DMS53 (cell line): ENCODE measurements around the gene RTP3.

Experiments used
- DNase-seq: peaks from one replicate; lab custom pipeline; 2025; lab: John Stamatoyannopoulos, UW

The RTP3 gene

DNA sequence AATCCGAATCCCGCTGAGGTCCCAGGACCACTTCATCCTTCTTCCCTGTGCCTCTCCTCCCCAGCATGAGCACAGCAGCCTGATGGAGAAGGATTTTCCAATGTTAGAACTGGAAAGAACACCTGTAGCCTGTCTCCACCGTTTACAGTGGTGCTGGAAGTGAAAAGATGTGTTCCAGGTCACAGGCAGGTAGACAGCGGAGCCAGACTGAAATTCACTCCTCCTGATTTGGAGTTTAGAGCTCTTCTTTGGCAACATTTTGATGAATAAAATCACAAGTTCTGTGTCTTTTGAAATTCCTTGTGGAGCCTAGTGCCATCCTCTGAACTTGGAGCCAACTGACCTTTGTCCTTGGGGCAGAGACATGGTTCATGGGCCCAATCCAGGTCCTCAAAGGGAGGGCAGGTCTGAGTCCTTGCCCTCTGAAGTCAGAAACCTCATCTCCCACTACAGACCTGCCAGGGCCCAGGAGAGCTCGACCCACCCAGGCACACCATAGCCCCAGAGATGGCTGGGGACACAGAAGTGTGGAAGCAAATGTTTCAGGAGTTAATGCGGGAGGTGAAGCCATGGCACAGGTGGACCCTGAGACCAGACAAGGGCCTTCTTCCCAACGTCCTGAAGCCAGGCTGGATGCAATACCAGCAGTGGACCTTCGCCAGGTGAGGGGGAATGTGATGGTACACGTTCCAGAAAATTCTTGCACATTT lies at the start of gene RTP3:
Gene RTP3, plus strand, starts transcription at position 421 of the 710 bp plus-strand sequence. Its CDS starts 87 bp downstream, at position 508.
- DNase-seq: no peak

DNA sequence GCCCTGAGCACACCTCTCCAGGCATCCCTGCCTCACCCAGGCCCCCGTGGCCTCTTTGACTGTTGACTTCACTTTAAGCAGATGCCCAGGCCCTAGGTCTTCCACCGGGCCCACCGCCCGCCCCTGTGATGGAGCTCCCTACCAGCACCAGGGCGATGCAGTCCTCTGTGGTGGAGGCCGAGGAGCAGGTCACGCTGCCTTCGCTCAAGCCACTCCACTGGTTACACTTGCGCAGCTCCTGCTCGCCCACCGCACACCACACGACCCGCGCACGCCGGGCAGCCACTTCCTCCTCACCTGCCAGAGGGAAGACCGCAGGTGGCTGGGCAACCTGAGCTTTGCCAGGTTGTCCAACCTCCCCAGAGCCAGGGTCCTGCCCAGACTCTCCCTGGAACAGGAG lies 49.1 kb upstream of the RTP3 start:
- DNase-seq: no peak

DNA sequence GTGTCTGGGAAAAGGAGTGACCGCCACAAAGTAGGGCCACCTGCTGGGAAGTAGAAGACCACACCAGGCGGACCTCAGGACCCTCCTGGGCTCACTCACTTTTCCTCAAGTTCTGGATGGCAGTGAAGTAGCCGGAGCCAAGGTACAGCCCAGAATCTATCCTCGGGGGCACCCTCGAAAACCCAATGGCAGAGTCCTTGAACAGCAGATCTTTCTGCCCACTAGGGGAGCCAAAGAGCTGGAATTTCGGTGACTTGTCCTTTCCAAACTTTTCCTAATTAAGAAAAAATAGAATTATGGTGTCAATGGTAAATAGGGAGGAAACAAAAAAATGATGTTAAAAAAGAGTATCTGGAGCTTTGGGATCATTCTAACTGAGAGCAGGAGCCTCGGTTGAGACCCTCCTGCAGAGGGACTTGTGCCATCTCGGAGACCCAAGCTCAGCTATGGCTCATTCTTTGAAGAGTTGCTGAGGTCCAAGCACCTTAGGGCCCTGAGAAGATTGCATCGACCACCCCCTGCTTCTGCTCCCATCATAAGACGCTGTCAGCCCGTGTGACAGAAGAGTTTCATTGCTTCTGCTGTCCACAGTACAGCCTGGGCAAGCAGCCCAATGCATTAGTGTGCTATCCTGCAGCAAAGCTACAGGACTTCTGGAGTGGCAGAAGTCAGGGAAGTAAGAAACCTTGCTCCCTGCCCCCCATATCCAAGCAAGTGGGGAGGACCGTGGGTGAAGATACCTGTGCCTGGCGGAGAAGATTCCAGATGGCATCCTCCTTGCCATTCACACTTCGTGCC lies 47.8 kb upstream of the RTP3 start:
- DNase-seq: no peak

DNA sequence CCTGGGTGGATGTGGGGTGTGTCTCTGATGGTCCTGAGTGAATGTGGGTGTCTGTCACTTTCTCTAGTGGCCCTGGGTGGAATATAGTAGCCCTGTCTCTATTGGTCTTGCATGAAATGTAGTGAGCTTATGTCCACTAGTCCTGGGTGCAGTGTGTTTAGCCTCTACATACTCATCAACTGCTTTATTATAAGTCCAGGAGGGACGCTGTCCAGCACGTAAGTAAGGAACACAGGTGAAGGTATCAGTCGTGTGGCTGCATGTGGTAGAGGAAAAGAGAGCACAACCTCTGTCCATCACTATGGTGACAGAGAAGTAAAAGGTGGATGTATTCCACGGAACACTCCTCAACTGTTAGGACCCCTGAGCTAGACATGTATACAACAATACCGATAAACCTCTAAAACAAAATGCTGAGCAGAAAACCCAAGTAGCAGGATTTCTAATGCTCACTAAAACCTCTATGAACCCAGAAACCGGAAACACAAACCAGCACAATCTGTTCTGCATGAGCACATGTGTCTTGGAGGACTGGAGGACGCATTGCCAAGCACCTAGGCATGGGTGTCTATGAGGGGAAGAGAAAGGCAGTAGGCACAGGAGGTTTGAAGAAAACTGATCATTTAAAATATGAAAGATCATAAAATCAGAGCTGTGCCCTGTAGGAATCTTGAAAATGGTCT lies 44.1 kb upstream of the RTP3 start:
- DNase-seq: no peak

DNA sequence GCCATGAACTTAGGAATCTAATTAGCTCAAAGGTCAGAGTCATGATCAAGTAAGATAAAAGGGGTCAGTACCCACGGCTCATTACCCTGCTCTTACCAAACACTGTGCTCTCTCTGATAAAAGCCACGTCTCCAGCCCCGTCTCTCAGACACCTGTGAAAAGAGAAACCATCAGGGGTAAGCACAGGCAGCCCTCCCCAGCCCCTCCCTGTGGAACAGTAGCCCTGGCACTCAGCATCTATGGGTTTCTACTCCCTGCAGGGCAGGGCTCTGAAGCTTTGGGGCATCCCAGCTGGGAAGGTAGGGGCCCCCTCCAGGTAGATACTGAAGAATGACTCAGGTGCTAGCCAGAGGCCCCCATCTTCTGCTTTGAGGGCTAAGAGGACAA lies 43.6 kb upstream of the RTP3 start:
- no peak for DNase-seq

DNA sequence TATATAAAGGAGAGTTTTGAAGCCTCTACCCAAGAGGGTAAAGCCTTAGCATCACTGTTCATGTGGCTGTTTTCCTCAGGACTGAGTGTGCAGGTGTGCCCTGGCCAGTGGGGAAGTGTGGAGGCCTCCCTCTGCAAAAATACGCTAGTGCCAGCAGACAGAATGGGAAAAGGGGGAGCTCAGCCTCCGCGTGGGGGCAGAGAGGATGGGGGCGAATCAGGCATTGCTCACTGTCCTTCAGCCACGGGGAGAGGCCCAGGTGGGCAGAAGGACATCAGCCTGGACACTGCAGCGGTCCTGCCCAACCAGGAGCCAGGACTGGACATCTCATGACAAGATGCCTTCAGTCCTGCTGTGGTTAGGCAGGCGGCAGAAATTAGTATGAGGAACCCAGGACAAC lies 43.2 kb upstream of the RTP3 start:
- DNase-seq: no peak

DNA sequence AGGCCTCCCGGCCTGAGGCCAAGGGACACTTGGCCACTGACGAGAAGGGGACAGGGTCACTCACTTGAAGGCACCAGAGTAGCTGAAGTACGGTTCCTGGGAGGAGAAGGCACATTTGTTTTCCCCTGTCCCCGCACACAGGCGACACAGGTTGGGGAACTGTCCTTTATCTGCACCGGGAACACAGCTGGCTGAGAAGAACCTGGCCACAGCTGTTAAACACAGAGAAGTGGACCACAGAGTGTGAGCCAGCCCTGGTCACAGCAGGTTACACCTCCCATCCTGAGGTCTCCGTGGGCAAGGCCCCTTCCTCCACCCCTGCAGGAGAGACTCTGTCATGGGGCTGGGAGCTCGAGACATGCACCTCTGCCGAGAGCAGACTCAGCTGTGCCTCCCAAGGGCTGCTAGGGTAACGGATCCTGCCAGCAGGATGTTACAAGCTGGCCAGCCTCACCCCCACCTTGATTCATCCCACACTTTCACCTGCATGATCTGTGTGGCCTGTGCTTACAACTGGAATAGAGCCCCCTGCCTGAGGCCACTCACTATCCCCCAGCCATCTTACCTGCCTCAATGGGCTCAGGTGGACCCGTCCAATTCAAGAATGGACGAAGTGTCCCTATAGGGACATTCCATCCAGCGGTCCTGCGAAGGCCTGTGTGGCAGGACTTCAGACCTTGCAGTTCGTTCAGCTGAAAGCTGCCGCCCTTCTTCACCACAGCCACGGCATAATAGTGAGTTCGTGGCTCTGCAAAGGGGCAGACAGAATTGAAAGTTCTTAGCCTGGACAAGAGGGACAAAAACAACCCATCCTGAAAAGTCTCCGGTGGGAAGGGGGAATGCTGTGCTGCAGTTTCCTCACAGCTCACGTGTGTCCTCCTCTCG lies 42.3 kb upstream of the RTP3 start:
- no peak for DNase-seq

DNA sequence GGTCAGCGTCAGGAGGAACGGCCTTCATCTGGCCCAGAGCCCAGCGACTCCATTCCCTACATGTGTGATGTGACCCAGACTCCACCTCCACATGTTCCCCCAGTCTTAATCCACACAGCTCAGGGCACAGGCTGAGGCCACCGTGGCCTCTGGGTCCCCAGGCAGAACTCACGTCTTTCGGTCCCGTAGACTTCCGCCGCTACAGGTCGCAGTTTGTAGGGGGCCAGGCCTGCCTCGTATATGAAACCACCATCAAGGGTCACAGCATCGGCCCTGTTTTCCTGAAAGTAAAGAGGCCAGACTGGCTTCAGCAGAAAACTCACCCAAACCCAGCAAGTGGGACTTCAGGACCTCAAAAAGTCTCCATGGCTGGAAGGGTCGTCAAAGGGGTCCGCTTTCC lies 41.7 kb upstream of the RTP3 start:
- DNase-seq: no peak

DNA sequence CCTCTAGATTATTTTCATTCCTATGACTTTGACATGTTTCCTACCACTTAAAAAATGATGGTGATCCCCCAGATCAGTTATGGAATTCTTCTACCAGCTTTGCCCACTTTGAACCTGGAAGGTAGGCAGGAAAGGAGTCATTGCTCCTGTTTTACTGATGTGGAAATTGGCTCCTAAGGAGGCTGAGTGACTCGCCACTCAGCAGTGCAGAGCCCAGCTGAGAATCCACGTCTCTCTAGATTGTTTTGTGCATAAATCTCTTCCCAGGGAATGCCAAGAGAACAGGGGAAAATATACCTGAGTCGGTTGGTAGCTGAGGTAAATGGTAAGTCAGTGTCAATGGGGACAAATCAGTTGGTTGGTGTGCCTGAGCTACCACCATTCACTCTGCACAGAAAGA lies 37.7 kb upstream of the RTP3 start:
- no peak for DNase-seq

DNA sequence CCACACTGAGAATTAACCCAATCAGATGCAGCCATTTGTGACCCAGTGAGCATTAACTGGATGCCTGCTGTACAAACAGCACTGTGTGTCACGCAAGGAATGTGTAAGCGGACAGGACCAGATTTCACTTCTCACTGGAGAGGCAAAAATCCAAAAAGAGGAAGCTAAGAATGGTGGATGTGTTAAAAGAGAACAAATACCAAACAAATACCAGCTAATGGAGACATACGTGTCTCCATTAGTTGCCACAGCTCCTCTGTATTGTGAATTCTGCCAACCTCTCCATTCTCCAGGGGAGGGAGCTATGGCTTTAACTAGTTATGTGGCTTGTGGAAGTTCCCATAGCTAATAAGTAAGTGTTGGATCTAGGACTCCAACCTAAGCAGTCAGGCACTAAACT lies 35.7 kb upstream of the RTP3 start:
- DNase-seq: no peak

DNA sequence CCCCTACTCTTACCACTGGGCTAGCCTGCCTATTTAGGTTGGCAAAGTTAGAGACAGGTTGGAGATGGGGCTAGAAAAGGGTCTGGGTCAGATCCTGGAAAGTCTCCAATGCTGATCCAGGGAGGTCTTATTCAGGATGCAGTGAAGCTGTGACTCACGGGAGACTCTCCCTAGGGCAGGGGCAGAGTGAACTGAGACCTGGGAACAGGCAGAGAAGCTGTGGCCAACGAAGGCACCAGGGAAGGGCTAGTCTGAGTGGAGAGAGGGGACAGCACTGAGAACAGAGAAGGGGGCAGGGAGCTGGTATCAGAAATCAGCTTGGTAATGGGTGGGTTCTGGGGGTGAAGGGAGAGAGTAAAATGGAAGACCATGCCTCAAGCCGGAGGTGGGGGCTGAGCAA lies 35.3 kb upstream of the RTP3 start:
- DNase-seq: no peak

DNA sequence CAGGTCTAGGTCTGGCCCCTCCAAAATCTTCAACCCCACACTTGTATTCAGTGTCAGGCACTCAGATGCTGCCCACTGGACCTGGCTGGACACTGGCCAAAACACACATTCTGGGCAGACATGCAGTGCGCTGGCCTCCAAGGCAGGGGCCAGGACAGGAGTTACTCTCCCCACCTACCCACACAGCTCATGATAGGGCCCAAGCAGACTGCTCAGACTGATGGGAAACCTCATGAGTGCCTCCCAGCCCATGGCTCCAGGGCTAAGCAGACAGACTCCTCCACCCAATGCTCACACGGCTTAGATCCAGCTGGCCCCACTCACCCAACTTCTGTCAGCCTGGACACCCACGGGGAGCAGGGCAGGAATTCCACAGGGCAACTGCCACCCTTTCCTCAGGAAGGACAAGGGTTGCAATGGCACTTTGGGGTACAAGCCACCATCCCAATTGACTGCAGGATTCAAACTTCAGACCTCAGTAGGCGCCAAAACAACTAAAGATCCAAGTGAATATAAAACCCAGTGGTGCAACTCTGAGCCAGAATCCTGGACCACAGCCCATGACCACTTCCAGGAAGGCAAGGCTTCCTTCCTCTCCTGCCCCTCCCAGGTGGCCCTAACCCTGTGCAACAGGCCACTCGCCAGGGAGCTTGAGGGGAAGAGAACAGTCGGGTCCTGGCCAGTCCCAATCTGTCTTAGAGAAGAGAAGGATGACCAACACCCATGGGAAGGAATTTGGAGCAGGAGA lies 34.5 kb upstream of the RTP3 start:
- no peak for DNase-seq

DNA sequence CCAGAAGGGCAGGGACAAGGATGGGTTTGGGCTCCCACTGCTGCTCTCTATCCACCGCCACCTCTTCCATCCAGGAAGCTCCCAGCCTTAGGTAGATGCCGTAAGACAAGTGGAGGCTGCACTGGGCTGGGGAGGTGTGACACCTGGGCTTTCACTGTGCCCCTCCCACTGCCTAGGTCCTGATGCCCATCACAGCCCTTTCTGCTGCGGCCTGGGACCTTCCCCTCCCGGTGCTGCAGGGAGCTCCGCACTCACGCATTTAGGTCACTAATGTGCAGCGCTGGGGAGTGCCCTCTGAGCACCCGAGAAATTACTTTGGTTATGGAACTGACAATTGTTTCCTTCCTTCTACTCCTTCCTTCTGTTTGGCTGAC lies 33.9 kb upstream of the RTP3 start:
- no peak for DNase-seq

DNA sequence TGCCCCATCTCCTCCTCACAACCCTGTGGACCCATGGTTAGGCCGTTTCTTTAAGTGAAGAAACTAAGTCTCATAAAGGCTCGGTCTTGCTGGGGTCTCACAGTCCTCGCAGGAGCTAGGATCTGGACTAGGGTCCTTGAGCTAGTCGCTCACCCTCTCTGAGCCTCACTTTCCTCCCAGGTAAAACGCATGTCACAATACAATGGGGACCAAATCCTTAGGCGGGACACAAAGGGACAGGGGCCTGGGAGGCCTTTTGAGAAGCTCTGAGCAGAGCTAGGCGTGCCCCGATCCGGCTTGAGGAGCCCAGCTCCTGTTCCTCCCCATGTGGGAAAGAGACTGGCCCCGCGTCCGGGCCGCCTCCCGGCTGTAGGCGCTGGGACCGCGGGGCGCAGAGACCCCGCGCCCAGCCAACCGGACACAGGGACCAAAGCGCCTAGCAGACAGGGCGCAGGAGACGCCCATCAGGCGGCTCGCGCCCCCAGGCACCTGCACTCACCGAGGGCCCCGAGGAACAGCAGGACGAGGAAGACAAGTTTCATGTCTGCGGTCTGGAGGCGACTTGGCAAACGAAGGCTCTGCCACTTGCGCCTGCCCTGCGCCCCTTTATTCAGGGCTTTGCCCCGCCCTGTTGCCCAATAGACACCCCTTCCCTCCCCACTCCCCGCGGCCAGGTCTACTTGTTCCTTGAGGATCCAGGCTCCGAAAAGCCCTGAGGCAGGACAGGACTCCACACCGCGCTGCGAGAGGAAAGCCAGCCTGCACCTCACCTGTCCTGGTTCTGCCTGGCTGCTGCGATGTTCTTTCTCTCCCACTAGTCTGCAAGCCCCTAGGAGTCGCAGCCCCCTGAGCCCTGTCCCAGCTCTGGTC lies 33.2 kb upstream of the RTP3 start, which contains the start of gene LTF:
Gene LTF, minus strand, starts transcription at position 580 of the 870 bp plus-strand sequence. Its CDS starts 38 bp downstream, at position 542.
- no peak for DNase-seq

DNA sequence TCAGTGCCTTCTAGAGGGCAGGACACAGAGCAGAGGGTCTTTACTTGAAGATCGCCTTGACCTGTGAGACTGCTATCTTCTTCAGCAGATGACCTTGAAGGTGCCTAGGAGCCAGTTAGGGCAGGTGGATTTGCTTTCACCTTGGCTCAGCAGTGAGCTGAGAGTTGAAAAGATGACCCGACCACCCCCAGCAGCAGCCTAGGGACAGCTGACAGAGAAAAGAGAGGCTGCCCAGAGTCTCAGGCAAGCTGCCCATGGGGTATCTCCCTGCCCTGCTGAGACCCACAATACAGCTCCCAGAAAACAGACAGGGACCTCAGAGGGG lies 32.6 kb upstream of the RTP3 start:
- no peak for DNase-seq

DNA sequence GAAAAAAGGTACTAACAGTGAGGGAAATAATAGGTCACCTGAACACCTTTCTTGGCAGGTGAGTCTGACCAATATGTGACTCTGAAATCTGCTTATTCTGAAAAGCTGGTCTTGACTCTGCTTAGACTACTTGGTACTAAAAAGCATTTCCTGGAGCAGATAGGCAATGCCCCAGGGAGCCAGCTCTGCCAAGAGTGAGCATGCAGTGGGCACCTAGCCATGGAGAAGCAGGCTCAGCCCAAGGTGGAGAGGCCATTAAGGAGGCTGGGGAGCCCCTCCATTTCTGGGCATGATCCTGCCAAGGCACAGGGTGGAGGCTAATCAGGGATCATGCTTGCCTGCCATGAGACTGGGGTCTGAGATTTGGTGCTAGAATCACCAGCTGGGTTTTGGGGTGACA lies 31.5 kb upstream of the RTP3 start:
- no peak for DNase-seq

DNA sequence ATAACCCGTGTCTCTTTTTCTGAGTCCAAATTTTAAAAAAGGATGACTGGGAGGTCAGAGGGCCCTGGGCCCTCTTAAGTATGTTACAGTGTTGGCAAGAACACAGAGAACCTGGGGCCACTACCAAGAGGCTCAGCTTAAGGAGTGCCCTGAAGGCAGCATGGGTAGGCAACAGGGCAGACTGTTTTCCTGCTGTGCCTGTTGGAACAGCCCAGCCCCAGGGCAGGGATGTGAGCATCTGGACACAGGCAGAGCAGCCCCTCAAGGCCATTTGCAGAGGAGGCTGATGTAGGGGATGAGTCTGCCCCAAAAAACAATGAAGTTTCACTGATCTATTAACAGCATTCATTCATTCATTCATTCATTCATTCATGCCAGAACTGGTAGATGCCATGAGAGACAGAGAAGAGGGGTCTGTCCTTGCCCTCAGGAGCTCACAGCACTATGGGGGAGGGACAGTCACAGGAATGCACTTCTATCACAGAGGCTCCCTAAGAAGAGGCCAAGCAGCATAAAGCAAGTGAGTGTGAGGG lies 30.8 kb upstream of the RTP3 start:
- DNase-seq: no peak

DNA sequence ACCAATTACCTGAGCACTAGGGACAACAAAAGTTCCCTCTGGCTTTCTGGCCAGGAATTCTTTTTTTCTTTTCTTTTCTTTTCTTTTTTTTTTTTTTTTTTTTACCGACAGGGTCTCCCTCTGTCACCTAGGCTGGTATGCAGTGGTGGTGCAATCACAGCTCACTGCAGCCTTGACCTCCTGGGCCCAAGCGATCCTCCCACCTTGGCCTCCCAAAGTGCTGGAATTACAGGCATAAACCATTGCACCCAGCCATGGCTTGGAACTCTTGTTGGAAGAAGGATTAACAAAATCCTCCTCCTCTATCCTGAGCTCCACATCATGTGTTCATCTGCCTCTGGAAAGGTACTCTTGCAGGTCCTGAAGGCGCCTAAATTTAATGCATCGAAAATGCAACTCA lies 30.2 kb upstream of the RTP3 start:
- no peak for DNase-seq

DNA sequence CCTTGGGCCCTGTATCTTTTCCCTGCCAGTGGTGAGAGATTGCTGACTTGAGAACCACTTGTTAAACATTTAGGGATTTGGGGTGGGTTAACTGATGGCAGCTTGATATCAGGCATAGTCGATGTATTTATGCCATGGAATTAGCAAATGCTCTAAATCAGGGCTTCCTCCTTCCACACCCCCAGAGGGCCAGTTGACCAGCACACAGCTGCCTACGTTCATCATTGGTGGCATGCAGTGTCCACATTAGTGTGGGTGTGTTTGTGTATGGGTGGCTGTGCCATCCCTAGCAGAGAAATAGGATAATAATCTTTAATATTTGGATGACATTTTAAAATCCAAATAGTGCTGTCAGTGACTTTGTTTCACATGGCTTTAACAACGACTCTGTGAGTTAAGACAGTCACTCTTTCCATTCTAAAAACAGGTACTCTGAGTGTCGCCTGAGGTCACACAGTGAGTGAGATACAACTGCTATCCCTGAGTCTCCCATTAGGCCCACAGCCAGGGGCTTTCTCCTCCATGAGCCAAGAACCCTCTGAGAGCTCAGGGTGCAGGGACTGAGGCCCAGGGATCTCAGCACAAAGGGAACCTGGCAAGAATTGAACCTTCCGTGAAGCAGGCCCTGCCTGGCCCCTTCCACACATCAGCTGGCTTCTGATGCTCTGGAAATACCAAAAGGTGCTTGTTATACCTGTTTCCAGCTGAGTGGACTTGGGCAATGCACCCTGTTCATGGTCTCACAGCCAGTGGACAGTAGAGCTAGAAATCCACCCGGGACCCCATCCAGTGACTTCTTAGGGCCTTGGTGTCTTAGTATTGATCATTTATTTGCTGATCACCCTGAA lies 28.8 kb upstream of the RTP3 start:
- DNase-seq: no peak
